ENCODE measurements around the gene SLC7A4. TPM values are rescaled to one million over a fixed set of nuclear protein-coding genes. Genes with fewer than 3 reads are reported as not detected.
A peak's percentile ranks its signal among the peaks of the same experiment; 100 is the strongest.

Gene SLC7A4
- total RNA-seq, 1 donor from 2014 or later: not detected

DNA sequence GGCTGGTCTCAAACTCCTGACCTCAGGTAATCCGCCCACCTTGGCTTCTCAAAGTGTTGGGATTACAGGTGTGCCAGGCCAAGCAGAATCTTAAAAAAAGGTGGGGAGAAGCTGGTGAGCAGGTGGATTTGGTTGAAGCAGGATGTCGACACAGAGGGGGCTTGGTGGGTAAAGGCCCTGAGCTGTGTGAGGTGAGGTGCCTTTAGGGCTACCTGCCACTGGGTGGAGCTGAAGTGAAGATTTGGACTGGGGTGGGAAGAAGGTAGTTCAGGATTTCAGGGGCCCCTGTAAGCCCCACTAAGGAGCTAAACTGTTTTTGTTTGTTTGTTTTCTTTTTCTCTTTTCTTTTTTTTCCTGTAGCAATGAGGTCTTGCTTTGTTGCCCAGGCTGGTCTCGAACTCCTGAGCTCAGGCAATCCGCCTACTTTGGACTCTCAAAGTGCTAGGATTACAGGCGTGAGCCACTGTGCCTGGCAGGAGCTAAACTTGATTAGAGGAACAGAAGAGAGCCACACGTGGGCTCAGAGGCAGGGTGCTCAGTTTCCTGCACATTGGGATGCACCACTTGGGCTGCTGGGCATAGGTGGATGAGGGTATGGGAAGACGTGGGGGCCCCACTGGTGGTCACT is 11.4 kb downstream of the SLC7A4 start:
- Histone ChIP-seq H3K27ac (no peak overlapping the region), H3K9ac (no peak overlapping the region), H3K4me2 (no peak overlapping the region), H3K4me3 (no peak overlapping the region), H3K9me3 (ENCODE audit: low read depth) (no peaks in the 10 kb centered on the region), H3K79me2 (ENCODE audit: low read depth) (no peaks in the 10 kb centered on the region), H3K27me3 (no peaks in the 10 kb centered on the region), H3F3A (ENCODE audit: low read depth) (no peaks in the 10 kb centered on the region), H2AFZ (replicated peaks) (no peak overlapping the region), H4K20me1 (ENCODE audit: low read depth) (no peaks in the 10 kb centered on the region), H3K4me1 (peaks cover 1% of the 10 kb centered on the region), H3K36me3 (no peaks in the 10 kb centered on the region)
- H3K36me3 Mint-ChIP-seq: peaks cover 2% of the 10 kb centered on the region
- TF ChIP-seq EZH2 (IDR thresholded peaks at IDR 0.05): no peak
- TF ChIP-seq, protein P1, sequence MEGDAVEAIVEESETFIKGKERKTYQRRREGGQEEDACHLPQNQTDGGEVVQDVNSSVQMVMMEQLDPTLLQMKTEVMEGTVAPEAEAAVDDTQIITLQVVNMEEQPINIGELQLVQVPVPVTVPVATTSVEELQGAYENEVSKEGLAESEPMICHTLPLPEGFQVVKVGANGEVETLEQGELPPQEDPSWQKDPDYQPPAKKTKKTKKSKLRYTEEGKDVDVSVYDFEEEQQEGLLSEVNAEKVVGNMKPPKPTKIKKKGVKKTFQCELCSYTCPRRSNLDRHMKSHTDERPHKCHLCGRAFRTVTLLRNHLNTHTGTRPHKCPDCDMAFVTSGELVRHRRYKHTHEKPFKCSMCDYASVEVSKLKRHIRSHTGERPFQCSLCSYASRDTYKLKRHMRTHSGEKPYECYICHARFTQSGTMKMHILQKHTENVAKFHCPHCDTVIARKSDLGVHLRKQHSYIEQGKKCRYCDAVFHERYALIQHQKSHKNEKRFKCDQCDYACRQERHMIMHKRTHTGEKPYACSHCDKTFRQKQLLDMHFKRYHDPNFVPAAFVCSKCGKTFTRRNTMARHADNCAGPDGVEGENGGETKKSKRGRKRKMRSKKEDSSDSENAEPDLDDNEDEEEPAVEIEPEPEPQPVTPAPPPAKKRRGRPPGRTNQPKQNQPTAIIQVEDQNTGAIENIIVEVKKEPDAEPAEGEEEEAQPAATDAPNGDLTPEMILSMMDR (IDR thresholded peaks at IDR 0.05): peak; percentile 57
- no peak overlapping the region for H3K4me3 Mint-ChIP-seq
- peak; percentile 55 for DNase-seq (ENCODE audit: low spot score)
- peaks cover 33% of the 10 kb centered on the region for H3K4me1 Mint-ChIP-seq
- H3K9me3 Mint-ChIP-seq: no peaks in the 10 kb centered on the region
- peak overlapping the region; percentile 72 for H3K27ac Mint-ChIP-seq
- peaks cover under 1% of the 10 kb centered on the region for H3K27me3 Mint-ChIP-seq (ENCODE audit: insufficient read depth, low read depth)

DNA sequence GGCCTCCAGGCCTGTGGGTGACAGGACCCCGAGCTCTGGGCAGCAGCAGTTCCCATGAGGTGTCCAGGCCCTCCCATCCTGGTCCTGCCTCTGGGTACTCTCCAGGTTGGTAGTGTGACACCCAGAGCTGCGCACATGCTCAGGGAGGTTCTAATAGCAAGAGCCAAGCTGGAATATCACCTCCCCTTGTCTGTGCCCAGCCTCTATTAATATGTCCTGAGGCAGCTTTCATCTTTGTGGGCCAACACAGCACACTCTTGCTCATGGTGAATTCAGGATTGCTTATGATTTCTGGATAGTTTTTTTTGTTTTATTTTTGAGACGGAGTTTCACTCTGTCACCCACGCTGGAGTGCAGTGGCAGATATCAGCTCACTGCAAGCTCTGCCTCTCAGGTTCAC is 14.0 kb downstream of the SLC7A4 start:
- Mint-ChIP-seq H3K36me3 (peaks cover 2% of the 10 kb centered on the region), H3K9me3 (no peaks in the 10 kb centered on the region)

DNA sequence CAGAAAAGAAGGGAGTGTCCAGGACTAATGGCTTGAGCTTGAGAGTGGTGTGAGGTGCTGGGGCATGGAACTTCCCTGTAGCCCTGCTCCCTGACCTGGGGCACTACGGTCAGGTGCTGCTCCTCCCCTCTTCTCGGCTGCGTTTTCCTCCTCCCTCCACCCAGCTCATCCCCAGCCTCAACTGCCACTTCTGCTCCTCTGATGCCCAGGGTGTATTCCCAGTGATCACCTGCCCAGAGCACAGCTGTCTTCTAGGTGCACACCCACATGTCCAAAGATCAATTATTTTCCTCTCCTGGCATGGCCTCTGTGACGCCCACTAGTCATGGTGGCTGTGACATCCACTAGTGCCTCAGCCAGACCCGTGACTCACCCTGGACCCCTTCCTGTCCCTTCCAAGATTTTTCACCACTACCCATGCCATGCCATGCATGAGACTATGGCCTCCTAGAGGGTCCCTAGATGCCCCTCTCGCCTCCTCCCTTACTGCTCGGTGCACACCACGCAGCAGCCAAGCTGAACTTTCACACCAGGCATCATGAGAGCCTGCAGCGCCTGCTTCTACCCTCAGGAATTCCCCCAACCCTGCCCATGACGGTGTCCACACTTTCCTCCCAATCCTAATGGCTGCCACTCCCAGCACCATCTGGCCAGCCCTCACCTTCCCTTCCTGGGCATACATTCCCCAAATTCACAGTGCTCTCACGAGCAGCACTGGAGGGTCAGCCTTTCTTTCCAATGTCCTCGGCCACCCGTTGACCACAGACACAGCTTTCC is 15.5 kb downstream of the SLC7A4 start:
- Histone ChIP-seq H3K9ac (no peak overlapping the region), H3K4me2 (no peak overlapping the region), H3K36me3 (no peaks in the 10 kb centered on the region), H3K27ac (no peak overlapping the region), H3K27me3 (no peaks in the 10 kb centered on the region), H2AFZ (replicated peaks) (no peak overlapping the region), H3K4me1 (peaks cover 23% of the 10 kb centered on the region), H4K20me1 (ENCODE audit: low read depth) (no peaks in the 10 kb centered on the region), H3F3A (ENCODE audit: low read depth) (peaks cover 21% of the 10 kb centered on the region), H3K4me3 (no peak overlapping the region), H3K79me2 (ENCODE audit: low read depth) (no peaks in the 10 kb centered on the region), H3K9me3 (ENCODE audit: low read depth) (no peaks in the 10 kb centered on the region)
- H3K27ac Mint-ChIP-seq: peak overlapping the region; percentile 92
- no peak for DNase-seq (ENCODE audit: low spot score)
- no peaks in the 10 kb centered on the region for H3K9me3 Mint-ChIP-seq
- peak overlapping the region; percentile 52 for H3K4me3 Mint-ChIP-seq
- peaks cover 65% of the 10 kb centered on the region for H3K4me1 Mint-ChIP-seq
- TF ChIP-seq, protein P1 (IDR thresholded peaks at IDR 0.05): no peak
- TF ChIP-seq EZH2 (IDR thresholded peaks at IDR 0.05) (no peak), EZH2phosphoT487 (IDR thresholded peaks at IDR 0.05) (no peak)
- H3K36me3 Mint-ChIP-seq: peaks cover 2% of the 10 kb centered on the region
- H3K27me3 Mint-ChIP-seq (ENCODE audit: insufficient read depth, low read depth): peaks cover 4% of the 10 kb centered on the region

More for the DNA sequence above, 14.0 kb downstream of the SLC7A4 start:
- no peak for TF ChIP-seq EZH2phosphoT487 (IDR thresholded peaks at IDR 0.05)
- no peak for TF ChIP-seq EZH2 (IDR thresholded peaks at IDR 0.05)
- TF ChIP-seq, protein P1 (IDR thresholded peaks at IDR 0.05): no peak
- Histone ChIP-seq H3K9me3 (ENCODE audit: low read depth) (no peaks in the 10 kb centered on the region), H3K4me2 (no peak overlapping the region), H3K27me3 (no peaks in the 10 kb centered on the region), H4K20me1 (ENCODE audit: low read depth) (no peaks in the 10 kb centered on the region), H3K9ac (no peak overlapping the region), H3K79me2 (ENCODE audit: low read depth) (no peaks in the 10 kb centered on the region), H2AFZ (replicated peaks) (no peak overlapping the region), H3K4me3 (no peak overlapping the region), H3K36me3 (no peaks in the 10 kb centered on the region), H3F3A (ENCODE audit: low read depth) (peaks cover 20% of the 10 kb centered on the region), H3K27ac (no peak overlapping the region), H3K4me1 (peaks cover 22% of the 10 kb centered on the region)
- peaks cover 4% of the 10 kb centered on the region for H3K27me3 Mint-ChIP-seq (ENCODE audit: insufficient read depth, low read depth)
- DNase-seq (ENCODE audit: low spot score): no peak
- H3K27ac Mint-ChIP-seq: no peak overlapping the region
- H3K4me3 Mint-ChIP-seq: no peak overlapping the region
- peaks cover 53% of the 10 kb centered on the region for H3K4me1 Mint-ChIP-seq

Data from neural progenitor cell (in vitro differentiated cells).